Kidney epithelial cell (primary cell): ENCODE measurements around the gene TUBA8. TPM values are rescaled to one million over a fixed set of nuclear protein-coding genes. Genes with fewer than 3 reads are reported as not detected.
A peak's percentile ranks its signal among the peaks of the same experiment; 100 is the strongest.
"Not testable (repeated sequence)": the region's sequence is repeated elsewhere in the genome, so short reads cannot be mapped to it uniquely, and the experiment has no call there.

Experiments
- DNase-seq: peaks from one replicate; pipeline ENCODE4 v3.0.0-alpha.2; 2010; ENCODE audit warnings: low read depth
- H3K27me3 ChIP-seq: 2 replicates; pipeline ENCODE4 v1.6.0; 2011; ENCODE audit warnings: low read length; ENCODE audit not compliant: control insufficient read depth, insufficient read depth
- H3K36me3 ChIP-seq: 2 replicates; pipeline ENCODE4 v1.5.1; 2011; ENCODE audit warnings: low read length; ENCODE audit not compliant: control insufficient read depth, insufficient read depth
- H3K4me3 ChIP-seq: 2 replicates; pipeline ENCODE4 v1.5.1; 2011; ENCODE audit warnings: low read depth, mild to moderate bottlenecking, control low read depth, low read length
- CTCF ChIP-seq: IDR thresholded peaks from 2 replicates; pipeline ENCODE4 v1.5.1; 2011; ENCODE audit warnings: mild to moderate bottlenecking, moderate library complexity, low read length, control low read depth, inconsistent platforms; ENCODE audit not compliant: insufficient read depth, poor library complexity, severe bottlenecking
- total RNA-seq: library from RNA; depleted of rRNA; stranded (reverse); fragments of >200 nt; gene quantifications from 2 replicates; pipeline ENCODE4 v1.2.3, GENCODE V29; 2015

Gene TUBA8
- 2.2 TPM in 1 of 2 replicates, not detected in the other for total RNA-seq

DNA sequence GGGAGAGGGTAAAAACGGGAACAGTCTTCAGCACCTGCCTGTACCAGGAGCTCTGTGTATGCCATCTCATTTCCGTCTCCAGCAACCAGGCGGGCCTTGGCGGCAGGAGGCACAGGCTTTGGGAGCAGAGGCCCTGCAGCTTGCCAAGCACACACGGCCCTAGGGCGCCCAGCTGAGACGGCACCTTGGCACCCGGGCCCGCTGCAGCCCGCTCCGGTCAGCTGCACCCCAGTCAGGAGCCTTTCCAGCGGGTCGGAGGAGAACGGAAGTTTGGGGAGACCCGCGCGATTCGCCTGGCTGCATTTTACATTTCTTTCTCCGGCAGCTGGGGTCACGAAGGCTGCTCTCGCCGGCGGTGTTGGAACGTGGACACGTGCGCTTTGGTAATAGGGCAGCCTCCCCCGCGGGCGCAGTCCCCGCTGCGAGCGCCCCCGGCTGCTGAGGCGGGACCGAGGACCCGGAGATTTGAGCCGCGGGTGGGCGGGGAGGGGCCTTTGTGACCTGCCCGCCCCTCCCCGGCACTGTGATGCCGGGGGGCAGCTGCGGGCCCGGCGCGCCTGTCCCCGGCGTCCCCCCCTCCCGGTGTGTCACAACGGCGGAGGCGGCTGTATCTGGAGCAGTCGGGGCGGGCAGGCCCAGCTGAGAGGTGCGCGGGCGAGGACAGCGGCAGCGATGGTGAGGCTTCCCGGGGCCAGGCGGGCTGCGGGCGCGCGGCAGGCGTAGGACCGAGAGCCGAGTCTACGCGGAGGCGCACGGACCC lies at the start of gene TUBA8:
TUBA8 (plus strand) TSS at position 616 of the 760 bp plus-strand sequence; CDS start at position 673, 57 bp downstream.
- H3K36me3 ChIP-seq = no peaks in the 10 kb centered on the region
- H3K27me3 ChIP-seq = peaks cover 28% of the 10 kb centered on the region
- no peak for TF ChIP-seq CTCF
- no peak for DNase-seq
- peak within 1 kb of the TSS; percentile 7 for H3K4me3 ChIP-seq

DNA sequence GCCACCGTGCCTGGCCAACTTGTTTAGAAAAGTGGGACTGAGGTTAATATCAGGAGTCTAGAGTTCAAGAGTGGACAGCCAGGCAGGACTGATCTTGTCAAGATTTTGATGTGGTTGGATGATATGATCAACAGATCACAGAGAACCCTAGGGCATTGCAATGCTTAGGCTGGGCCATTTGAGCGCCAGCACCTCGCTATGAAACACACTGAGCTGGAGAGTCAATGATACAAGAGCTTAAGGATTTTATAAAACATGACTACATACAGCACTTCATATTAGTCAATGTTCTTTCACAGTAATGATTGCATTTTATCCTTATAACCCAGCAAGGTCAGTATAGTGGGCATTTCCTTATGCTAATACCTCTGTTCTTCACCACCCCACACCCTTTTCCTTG lies 48.2 kb upstream of the TUBA8 start:
- no peak for TF ChIP-seq CTCF
- DNase-seq = no peak
- Histone ChIP-seq H3K27me3 (no peaks in the 10 kb centered on the region), H3K36me3 (no peaks in the 10 kb centered on the region), H3K4me3 (no peak overlapping the region)

GRCh38 chr22:18063306-18063705 lies 47.3 kb upstream of the TUBA8 start:
- Histone ChIP-seq H3K4me3 (no peak overlapping the region), H3K27me3 (no peaks in the 10 kb centered on the region), H3K36me3 (no peaks in the 10 kb centered on the region)
- no peak for TF ChIP-seq CTCF
- no peak for DNase-seq

DNA sequence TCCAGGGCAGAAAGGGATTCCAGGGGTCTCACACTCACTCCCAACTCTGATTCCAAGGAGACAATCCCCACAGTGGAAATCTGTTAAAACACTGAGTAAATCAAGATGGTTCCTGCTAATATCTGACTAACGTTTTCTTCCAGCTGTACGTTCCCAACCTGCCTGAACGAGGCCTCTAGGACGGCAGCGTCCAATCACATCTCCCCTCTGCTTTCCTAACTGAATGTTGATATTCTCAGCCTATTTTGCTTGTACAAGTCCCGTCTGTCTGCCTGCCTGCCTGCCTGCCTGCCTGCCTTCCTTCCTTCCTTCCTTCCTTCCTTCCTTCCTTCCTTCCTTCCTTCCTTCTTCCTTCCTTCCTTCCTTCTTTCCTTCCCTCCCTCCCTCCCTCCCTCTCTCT lies 46.9 kb upstream of the TUBA8 start:
- H3K4me3 ChIP-seq, H3K27me3 ChIP-seq, DNase-seq, H3K36me3 ChIP-seq: not testable (repeated sequence)

GRCh38 chr22:18064636-18065035 lies 46.0 kb upstream of the TUBA8 start:
- no peak for DNase-seq
- no peak for TF ChIP-seq CTCF
- no peaks in the 10 kb centered on the region for H3K27me3 ChIP-seq
- H3K4me3 ChIP-seq = no peak overlapping the region
- H3K36me3 ChIP-seq = no peaks in the 10 kb centered on the region

DNA sequence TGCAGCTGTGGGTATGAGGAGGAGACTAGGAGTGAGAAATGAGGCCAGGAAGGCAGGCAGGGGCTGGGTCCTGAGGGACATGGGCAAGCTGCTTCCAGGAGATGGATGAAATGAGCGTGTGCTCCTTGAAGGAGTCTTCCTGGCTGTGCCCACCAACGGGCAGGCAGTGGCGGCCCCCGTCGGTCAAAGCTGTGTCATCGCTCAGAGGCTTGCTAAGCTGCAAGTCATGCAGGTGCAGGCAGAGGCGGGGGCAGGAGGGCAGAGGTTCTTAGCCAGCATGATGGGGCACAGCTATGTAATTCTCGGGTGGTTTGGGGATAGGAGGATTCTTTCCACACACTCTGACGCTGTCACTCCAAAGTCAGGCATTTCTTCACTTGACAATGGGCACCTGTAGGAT lies 45.4 kb upstream of the TUBA8 start:
- peak; percentile 40 for TF ChIP-seq CTCF
- DNase-seq = no peak
- Histone ChIP-seq H3K27me3 (no peaks in the 10 kb centered on the region), H3K4me3 (no peak overlapping the region), H3K36me3 (no peaks in the 10 kb centered on the region)
